ENCODE data around the gene ZNF462.
"Not testable (repeated sequence)": the region's sequence is repeated elsewhere in the genome, so short reads cannot be mapped to it uniquely, and the experiment has no call there.

Gene ZNF462

GRCh38 chr9:106889061-106889590 lies 26.2 kb downstream of the ZNF462 start:
- no peak for DNase-seq

GRCh38 chr9:106890608-106891007 lies 27.6 kb downstream of the ZNF462 start:
- no peak for DNase-seq

GRCh38 chr9:106891286-106891685 lies 28.3 kb downstream of the ZNF462 start:
- DNase-seq: no peak

DNA sequence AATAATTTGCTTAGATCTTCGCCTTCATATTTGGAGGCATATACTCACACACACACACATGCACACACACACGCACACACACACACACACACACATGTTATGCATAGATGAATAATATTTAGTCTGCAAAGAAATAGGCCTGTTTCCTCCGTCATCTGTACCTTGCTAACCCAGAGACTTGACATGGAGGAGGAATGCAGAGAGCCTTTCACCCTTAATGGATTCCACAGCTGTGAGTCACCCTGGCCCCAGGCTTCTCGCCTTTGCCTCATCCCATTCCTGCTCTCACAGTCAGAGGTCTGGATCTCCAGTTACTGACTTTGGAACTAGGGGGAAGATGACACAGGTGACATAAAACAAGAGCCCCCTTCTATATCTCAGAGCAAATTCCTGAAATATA lies 29.7 kb downstream of the ZNF462 start:
- no peak for DNase-seq

GRCh38 chr9:106893088-106893487 lies 30.1 kb downstream of the ZNF462 start:
- no peak for DNase-seq

- no peak for DNase-seq
These were observed 33.7 kb downstream of the ZNF462 start for GRCh38 chr9:106896695-106897094.

- no peak for DNase-seq
These were observed 34.3 kb downstream of the ZNF462 start for GRCh38 chr9:106897236-106897635.

- no peak for DNase-seq
These were observed 34.8 kb downstream of the ZNF462 start for GRCh38 chr9:106897751-106898150.

GRCh38 chr9:106900523-106900922 lies 37.6 kb downstream of the ZNF462 start:
- not testable (repeated sequence) for DNase-seq

- DNase-seq: no peak
These were observed 43.2 kb downstream of the ZNF462 start for GRCh38 chr9:106906129-106906528.

GRCh38 chr9:106911951-106912350 lies 49.0 kb downstream of the ZNF462 start:
- DNase-seq: no peak

GRCh38 chr9:106913276-106913675 lies 50.3 kb downstream of the ZNF462 start:
- DNase-seq: no peak

DNA sequence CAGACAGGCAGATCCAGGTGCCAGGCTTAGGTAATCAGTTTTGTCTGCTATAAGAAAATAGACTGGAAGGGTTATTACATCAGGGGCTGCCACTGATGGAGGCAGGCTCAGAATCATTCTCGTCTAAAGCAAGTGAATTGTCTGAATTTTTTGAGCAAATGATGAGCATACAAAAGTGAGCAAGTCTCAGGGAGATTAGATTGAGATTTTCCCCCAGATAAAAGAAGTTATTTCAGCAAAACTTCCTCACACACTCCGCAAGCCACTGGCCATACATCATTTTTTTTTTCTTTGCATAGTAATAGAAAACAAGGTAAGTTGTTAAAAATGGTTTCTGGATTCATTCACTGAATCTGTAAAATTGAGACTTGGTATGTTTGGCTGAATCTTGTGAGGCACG lies 52.9 kb downstream of the ZNF462 start:
- DNase-seq: no peak

DNA sequence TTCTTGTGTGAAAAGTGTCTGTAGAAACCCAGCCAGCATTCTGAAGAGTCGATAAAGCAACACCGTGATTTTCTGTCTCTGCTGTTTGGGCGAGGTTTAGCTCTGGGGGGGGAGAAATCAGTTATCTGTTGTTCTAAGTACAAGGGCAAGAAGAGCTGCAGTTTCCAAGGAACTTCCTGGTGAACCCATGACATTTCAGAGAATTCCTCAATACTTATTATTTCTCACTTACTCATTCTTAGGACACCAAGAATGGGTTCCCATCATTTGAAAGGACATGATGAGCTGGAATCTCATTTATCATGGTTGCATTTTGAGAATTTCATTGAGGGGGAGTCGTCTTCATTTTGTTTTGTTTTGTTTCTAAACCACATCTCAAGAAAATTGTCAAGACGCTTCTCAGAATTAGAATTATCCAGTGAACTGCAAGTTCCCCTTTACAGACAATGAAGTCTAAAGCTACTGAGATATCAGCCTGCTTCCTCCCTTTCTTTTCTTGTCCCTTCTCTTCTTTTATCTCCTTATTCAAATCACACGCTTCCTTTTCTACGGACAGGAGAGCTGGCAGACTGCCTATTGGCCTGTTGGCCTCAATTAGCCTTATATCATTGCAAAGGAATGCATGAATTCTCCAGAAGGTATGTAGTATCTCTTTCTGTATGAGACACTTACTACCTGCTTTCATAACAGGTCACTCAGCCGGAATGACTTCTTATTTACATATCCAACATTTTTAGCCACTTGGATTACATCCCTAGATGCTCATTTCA lies 53.7 kb downstream of the ZNF462 start:
- DNase-seq: no peak

DNA sequence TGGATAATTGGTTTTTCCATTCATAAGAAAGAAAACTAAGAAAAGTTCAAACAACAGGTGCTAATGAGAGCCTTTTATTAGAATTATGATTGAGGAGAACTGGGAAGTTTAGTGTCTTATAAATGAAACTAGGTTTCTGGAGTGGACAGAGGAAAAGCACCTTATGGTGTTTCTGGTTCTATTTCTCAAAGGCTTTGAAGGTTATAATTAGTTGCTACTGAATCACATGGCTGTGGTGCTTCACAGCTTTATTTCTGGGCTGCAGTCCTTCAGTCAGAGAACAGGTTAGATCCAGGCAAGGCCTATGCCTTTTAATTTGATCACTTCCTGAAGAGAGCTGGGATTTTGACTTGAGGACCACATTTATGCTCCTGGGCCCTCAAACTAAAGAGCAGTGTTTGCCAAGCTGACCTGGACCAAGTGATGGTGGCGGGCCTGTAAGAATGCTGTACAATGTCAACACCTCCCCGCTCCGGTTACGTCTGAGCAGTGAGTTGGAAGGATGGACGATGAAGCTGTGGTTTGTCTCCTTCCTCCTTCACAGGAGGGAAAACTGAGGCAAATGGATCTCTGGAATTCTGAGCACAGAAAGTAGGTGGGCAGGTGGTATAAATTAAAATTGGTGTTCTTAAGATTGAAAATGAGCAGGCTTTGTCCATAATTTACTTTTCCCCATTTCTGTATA lies 56.0 kb downstream of the ZNF462 start:
- no peak for DNase-seq

- DNase-seq: no peak
These were observed 57.1 kb downstream of the ZNF462 start for GRCh38 chr9:106920091-106920490.

DNA sequence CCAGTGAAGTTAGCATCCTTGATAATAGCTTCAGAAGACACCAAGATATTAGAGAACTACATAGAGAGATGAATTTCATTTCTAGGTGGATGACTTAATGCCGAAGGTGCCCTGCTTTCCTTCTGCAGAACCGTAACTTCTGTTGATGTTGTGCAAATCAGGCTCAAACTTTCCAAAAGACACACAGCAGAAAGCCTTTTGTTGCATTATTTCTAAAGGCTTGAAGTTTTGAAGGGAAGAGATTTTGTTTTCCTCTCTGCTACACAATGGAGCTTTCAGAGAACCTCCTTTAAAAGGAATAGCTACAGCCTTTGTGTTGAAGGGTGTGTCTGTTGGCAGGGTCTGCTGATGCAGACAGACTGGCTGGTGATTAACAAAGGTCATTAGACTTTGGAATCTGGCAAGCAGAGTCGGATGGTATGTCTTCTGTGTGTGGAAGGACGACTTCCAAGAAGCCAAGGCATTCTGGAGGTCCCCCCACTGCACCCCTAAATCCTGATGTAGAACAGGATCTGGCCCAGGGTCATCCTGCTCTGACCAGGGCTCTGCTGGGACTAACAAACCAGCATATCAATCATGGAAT lies 57.8 kb downstream of the ZNF462 start:
- no peak for DNase-seq

DNA sequence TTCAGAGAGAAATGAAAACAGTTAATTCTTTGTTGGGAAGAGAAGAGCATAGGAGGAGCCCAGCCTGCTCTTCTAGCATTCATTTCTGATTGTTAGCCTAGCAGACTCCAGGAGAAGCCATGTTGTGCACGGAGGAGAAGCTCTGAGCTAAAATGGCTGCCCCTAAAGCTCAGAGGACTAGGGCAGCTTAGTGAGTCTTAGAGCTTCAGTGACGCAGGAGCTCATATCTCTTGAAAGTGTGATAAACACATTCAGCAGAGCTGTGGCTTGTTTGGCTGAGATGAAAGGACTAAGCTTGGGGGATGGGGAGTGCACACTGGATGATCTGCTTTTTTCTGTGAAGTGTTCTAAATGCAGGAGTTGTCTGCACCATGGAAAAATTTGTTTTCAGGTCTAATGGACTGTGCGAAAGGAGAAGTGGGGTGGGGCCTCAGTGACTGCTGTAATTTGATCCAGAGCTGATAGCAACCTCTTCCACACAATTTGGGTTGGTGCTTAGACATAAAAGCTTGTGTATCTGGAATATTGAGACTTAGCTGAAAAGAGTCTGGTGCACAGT lies 58.5 kb downstream of the ZNF462 start:
- DNase-seq: no peak

DNA sequence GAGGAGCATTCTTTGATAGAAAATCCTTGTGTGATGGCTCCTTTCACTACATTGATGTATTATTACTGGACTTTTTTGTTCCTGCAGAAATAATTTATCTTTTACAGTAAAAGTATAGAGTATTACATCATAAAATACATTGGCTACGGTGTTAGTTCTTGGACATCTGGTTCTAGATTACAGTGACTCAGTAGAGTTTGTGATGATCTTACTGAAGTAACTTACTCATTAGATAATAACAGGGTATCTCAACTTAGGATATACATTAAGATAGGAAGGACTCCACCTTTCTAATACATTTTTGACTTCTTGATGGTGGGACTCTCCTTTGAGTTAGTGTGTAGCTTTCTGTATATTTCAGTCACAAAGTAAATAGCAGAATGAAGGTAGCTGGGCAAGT lies 59.1 kb downstream of the ZNF462 start:
- DNase-seq: no peak

DNA sequence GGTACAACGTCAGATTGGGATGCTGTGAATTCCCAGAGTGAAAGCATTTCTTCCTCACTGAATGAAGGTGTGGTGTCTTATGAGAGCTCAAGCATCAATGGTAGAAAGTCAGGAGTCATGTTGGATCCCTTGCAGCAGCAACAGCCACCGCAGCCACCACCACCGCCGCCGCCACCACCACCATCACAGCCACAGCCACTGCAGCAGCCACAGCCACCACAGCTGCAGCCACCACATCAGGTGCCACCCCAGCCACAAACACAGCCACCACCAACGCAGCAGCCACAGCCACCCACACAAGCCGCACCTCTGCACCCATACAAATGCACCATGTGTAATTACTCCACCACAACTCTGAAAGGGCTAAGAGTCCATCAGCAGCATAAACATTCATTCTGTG lies 62.4 kb downstream of the ZNF462 start:
- no peak for DNase-seq

- DNase-seq: no peak
These were observed 65.0 kb downstream of the ZNF462 start for GRCh38 chr9:106927916-106928315.

DNA sequence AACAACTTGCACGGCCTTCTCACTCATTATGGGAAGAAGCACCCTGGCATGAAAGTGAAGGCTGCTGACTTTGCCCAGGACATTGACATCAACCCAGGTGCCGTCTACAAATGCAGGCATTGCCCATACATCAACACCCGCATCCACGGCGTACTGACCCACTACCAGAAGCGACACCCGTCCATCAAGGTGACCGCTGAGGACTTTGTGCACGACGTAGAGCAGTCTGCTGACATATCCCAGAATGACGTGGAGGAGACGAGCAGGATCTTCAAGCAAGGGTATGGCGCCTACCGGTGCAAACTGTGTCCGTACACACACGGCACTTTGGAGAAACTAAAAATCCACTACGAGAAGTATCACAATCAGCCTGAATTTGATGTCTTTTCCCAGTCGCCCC lies 65.4 kb downstream of the ZNF462 start:
- DNase-seq: no peak

DNA sequence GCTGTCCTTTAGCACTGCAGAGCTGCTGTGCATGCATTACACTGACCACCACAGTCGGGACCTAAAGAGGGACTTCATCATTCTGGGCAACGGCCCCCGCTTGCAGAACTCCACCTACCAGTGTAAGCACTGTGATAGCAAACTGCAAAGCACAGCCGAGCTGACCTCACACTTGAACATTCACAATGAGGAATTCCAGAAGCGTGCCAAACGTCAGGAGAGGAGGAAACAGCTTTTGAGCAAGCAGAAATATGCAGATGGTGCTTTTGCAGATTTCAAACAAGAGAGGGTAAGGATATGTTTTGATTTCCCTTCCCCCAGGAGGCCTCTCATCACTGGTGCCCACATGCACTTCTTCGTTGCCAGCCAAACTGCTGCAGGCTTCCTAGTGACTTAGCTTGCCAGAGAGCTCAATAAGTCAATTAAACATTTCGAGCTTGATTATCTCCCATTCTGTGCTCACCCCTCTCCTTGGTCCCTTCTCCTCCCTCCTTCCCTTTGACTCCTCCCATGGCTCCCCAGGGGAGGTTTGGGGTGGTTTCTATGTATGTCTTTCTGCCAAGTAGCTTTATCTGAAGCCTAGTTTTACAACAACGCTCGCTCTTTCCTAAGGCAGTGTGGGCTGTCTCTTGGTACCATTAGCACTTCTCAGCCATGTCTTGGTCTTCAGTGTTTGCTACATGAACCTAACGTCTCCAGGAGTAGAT lies 66.7 kb downstream of the ZNF462 start:
- no peak for DNase-seq

Measured in stimulated activated CD8-positive, alpha-beta memory T cell treated with anti-CD3 and anti-CD28 coated beads, Interleukin-4, amount 100 ng/mL, for 48 hours (primary cell).